Activated gamma-delta T cell treated with Interleukin-2 at 50 U/mL for 16 hours (primary cell): ENCODE results near the gene ZAR1.
"Not testable (repeated sequence)": the region's sequence is repeated elsewhere in the genome, so short reads cannot be mapped to it uniquely, and the experiment has no call there.

Source experiments
- DNase-seq: peaks from one replicate; pipeline ENCODE4 v3.0.0-alpha.2; 2020

The ZAR1 gene, protein sequence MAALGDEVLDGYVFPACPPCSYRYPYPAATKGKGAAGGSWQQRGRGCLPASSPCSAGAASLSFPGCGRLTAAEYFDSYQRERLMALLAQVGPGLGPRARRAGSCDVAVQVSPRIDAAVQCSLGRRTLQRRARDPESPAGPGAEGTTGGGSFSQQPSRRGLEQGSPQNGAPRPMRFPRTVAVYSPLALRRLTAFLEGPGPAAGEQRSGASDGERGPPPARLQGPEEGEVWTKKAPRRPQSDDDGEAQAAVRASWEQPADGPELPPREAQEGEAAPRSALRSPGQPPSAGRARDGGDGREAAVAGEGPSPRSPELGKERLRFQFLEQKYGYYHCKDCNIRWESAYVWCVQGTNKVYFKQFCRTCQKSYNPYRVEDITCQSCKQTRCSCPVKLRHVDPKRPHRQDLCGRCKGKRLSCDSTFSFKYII

DNA sequence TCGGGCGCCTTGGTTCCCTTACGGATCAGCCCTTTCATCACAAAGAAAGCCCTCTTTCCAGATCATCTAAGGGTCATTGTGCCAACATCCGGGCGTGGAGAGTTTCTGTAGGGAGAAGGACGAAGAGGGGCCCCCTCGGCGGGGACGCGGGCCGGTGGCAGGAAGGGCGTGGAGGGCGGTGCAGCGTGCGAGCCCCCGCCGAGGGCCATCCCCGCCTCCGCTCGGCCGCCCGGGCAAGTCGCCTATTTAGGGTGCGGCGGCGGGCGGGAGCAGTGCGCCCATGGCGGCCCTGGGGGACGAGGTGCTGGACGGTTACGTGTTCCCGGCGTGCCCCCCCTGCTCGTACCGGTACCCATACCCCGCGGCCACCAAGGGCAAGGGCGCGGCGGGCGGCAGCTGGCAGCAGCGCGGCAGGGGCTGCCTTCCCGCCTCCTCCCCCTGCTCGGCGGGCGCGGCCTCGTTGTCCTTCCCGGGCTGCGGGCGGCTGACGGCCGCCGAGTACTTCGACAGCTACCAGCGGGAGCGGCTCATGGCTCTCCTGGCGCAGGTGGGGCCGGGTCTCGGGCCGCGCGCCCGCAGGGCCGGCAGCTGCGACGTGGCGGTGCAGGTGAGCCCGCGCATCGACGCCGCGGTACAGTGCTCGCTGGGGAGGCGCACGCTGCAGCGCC, at the start of gene ZAR1:
TSS of gene ZAR1 (plus strand) at position 241 of the 668 bp plus-strand sequence. CDS start at position 281, 40 bp downstream.
- DNase-seq: peak; percentile 4

DNA sequence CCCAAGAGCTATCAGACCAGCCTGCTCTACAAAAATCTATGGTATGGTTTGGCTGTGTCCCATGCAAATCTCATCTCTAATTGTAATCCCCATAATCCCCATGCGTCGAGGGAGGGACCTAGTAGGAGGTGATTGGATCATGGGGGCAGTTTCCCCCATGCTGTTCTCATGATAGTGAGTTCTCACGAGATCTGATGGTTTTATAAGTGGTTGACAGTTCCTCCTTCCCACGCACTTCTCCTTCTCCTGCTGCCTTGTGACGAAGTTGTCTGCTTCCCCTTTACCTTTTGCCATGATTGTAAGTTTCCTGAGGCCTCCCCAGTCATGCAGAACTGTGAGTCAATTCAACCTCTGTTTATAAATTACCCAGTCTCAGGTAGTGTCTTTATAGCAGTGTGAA, 49.1 kb upstream of the ZAR1 start:
- DNase-seq: not testable (repeated sequence)

DNA sequence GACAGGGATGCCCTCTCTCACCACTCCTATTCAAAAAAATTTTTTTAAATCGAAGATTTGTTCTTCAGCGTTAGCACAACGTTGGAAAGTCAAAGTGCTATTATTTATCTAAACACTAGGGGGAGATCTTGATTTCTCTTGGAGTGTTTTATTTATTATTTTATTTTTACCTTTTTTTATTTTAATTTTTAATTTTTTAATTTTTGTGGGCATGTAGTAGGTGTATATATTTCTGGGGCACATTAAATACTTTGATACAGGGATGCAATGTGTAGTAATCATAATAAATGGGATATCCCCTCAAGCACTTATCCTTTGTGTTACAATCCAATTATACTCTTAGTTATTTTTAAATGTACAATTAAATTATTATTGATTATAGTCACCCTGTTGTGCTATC, 44.3 kb upstream of the ZAR1 start:
- no peak for DNase-seq

DNA sequence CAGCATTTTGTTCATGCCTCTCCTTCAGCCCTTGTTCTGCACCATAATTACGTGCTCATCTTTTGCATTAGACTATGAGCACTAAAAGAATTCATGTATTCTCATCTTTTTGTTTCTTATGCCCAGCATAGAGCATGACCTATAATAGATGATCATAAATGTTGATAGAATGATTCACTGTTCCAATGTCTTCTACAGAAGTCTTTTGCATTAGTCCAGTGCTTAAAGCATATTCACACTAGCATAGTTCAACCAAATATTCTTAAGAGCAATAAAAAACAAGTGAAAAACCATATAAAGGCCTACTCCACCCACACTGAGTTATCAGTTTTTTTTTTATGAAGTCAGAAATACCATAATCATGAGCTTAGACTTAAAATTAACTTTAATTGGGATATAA, 43.4 kb upstream of the ZAR1 start:
- no peak for DNase-seq

DNA sequence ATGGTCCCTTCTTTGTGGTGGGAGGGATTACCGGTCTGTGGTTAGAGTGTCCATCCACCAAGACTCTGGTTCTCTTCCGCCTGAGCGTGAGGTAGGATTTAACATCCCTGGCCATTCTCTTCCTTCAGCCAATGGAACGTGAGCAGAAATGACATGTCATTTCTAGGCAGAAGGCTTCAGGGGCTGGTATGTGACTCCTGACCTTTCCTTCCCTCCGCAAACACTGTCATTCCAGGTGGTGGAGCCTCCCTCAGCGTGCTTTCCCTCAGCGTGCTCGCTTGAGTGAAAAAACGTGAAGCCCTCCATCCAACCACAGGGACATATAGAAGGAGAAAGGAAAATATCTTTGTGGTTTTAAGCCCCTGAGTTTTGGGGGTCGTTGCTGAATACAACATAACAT, 40.9 kb upstream of the ZAR1 start:
- DNase-seq: no peak

DNA sequence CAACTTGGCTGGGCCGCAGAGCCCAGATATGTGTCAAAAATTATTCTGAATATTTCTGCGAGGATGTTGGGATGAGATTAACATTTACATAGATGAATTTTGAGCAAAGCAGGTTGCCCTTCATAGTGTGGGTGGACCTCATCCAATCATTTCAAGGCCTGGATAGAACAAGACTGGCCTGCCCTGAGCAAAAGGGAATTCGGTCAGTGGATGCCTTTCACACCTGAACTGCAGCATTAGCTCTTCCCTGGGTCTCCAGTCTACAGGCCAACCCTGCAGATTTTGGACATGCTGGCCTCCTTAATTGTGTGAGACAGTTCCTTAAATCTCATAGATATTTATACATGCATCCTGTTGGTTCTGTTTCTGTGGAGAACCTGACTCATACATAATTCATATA, 39.3 kb upstream of the ZAR1 start:
- DNase-seq: no peak

DNA sequence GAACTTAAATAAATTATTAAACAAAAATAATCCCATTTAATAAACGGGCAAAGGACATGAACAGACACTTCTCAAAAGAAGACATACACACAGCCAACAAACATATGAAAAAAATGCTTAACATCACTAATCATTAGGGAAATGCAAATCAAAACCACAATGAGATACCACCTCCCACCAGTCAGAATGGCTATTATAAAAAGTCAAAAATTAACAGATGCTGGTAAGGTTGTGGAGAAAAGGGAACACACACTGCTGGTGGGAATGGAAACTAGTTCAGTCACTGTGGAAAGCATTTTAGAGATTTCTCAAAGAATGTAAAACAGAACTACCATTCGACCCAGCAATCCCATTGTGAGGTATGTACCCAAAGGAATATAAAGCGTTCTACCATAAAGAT, 38.4 kb upstream of the ZAR1 start:
- not testable (repeated sequence) for DNase-seq

DNA sequence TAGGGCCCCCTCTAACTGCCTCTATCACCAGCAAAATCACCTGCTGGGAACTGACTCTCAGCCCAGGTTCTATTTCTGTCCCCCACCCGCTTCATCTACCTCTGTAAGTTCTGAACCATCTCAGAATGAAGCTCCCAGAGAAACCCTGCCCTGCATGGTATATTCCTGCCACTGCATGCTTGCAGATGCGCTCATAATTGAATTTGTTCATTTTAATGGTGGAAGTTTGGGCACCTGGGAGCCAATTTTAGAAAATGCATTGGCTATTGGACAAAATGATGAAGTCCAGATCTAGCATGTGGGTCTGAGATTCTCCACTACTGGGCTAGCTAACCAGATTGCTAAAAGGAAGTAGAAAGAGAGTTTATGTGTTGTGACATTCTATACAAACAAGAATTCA, 35.5 kb upstream of the ZAR1 start:
- no peak for DNase-seq

DNA sequence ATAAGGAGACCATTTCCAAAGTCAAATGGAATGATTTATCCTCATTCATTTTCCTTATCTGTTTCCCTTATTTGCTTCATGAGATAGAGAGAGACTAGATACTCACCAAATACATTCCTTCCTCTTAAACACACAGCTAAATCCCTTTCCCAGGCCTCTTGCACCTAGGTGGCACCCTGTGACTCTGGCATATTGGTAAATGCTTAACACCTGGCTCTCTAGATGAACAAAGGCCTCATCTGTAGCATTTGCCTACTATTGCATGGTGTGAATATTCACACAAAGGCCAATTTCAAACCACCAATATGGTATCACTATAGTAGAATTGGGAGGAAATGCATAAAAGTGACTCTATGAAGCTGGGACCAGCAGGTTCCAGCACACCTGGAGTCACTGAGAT, 29.1 kb upstream of the ZAR1 start:
- DNase-seq: no peak

DNA sequence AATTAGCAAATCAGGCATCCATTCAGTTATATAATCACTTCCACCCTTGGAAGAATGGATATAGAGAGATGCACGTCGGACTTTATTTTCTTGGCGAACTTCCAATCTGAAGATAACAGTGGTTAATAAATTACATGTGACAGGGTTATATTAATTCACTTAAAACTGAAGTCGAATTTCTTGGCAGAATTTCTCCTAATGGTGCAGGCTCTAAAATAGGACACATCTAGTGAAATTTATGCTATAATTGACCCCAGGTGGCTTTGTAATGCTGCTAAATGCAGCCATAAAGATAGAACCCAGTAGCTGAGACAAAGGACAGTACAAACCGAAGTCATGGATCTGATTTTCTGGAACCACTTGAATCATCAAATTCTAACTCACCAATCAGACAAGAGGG, 27.7 kb upstream of the ZAR1 start:
- DNase-seq: no peak

DNA sequence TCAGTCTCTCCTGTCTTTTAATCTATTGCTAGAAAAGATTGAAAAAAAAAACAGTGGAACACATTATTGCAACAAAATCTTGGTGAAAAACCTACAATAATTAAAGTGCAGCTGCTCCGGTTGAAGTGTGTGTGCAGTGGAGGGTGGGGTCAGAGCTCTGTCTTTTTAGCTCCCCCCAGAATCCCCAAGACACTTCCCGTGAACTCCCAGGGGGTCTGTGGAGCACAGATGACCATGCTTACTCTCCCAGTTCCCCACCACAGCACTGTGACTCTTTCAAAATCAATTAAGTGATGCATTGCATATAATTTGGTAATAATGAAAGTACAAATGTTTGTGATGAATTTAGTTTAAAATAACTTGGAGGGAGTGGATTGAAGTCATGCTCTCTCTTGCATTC, 22.6 kb upstream of the ZAR1 start:
- no peak for DNase-seq

DNA sequence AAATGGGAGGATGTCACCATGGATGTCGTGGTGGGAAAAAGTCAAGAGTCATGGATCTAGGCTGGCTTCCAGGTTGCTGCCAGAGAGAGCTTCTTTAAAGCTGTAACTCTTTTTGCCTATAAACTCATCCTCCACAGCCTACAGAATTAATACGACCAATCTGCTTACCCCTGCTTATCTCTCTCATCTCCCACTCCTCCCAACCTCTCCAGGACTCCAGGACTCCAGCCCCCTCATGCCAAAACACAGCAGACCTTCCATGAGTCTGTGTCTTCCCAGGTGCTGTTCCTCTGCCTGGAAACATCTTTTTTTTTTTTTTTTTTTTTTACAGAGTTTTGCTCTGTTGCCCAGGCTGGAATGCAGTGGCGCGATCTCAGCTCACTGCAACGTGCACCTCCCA, 22.2 kb upstream of the ZAR1 start:
- no peak for DNase-seq

DNA sequence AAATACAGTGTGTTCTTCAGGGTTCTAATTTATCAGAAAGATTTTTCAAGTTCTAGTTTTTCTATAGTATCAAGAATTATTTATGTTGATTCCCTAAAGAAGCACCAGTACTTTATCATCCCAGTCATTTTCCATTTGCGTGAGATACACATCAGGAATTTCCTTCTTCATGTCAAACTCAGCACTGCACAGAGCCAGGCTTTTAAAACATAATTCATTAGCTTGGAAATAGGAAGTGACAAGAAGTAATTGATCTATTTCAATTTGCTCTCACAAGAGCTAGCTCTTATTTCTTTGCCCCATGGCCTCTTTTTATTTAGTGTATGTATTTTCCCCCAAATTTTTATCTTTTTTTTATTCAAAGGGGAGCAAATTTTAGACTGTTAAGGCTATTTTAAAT, 19.9 kb upstream of the ZAR1 start:
- DNase-seq: no peak

DNA sequence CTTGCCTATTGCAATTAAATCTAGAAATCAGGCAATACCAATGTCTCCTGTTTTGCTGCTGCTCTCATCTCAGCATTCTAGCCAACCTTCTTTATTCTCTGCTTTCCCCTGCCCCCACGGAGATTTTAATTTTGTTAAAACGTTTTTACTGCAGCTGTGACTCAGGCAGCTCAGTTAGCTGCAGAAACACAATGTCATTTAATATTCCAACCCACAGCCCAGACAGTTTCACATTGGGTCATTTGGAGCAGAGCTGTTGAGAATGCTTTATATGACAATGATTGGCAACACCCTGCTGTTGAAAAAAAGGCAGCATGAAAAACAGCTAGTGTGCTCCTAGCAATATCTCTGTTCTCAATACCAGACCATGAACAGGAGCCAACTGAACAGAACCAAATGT, 19.5 kb upstream of the ZAR1 start:
- no peak for DNase-seq

DNA sequence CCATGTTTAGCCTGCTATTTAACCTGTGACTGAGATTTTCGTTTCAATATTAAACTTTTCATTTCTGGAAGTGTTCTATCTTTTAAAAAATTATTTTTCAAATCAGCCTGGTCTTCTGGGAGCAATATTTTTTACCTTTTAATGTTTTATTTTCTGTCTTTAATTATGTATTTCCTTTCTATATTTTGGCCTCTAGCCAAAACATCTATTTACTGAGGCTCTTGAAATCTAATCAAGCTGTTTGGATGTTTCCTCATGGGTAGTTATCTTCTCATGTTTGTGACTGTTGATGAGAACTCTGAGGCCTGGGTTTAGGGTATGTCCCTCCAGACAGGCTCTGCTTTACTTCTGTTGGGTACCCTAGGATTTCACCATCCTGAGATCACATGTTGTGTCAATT, 17.3 kb upstream of the ZAR1 start:
- no peak for DNase-seq

DNA sequence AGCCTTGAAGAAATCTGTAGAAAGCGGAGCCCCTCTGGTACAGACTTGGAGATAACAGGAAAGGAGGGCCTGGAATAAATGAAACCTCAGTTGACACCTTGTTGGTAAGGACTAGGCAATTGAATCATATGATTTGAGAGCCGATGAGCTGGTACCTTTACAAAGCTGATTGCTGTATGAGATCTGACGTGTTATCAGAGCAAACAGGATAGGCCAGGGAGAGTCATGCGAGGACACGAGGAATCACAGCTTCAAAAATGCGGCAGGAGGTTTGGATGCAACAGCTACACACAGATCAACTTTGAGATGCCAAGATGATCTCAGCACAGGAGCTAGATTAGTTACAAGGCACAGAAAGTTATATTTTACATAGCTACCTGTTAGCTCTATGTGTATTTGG, 14.3 kb upstream of the ZAR1 start:
- DNase-seq: no peak

DNA sequence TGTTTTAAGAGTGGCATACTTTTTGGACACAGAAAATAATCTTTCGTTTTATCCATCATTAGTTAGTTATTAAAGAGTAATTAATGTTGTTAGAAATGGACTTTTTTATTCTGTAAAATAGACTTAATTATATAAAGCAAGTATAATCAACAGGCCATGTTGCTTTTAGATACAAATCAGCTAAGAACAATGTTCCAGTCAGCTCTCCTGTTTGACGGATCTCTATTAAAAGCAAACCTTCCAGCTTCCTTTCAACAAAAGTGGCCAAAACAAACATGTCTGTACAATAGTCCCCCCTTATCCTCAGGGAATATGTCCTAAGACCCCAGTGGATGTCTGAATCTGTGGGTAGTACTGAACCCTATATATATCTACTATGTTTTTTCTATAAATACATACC, 11.8 kb upstream of the ZAR1 start:
- DNase-seq: no peak

DNA sequence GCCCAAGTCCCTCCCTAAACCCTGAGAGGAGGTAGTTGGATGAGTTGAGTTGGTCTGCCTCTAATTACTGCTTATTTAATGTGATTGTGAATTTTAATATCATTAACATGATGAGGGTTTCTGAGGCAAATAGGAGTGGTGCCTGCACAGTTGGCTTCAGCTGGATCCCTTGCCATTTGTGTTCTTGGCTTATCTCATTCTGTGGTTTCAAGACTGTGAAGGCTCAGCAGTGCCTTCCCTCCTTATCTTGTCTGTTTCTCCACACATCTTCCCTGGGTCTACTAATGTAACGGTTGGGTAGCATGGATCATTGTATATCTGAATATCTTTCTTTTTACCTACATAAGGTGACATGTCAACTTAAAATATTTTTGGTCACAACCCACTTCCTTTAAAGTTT, 8.5 kb upstream of the ZAR1 start:
- no peak for DNase-seq

DNA sequence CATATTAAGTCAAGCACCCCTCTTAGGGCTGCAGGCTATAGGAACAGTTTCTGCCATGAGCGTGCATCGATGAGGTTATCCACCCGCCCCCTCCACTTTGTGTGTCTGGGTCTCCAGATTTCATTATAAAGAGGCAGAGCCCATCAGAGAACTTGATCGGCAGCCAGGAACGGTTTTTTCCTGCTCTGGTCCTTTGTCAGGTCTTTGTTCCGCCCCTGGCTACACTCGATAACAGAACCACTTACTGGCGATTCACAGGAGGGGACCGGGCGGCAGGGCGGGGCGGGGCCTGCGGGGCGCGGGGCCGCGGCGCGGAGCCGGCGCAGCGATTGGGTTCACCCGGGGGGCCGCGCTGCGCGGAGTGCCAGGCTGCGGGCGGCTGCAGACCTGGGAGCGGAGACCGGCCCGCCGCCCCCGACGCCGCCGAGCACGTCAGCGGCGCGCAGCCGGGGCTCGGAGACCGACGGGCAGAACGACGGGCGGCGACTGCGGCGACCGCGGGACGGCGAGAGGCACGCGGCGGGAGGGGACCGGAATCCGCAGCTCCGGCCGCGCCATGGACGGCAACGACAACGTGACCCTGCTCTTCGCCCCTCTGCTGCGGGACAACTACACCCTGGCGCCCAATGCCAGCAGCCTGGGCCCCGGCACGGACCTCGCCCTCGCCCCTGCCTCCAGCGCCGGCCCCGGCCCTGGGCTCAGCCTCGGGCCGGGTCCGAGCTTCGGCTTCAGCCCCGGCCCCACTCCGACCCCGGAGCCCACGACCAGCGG, 6.9 kb upstream of the ZAR1 start, which contains the start of gene SLC10A4:
TSS of gene SLC10A4 (plus strand) at position 338 of the 771 bp plus-strand sequence. CDS start at position 557, 219 bp downstream.
- peak; percentile 3 for DNase-seq

DNA sequence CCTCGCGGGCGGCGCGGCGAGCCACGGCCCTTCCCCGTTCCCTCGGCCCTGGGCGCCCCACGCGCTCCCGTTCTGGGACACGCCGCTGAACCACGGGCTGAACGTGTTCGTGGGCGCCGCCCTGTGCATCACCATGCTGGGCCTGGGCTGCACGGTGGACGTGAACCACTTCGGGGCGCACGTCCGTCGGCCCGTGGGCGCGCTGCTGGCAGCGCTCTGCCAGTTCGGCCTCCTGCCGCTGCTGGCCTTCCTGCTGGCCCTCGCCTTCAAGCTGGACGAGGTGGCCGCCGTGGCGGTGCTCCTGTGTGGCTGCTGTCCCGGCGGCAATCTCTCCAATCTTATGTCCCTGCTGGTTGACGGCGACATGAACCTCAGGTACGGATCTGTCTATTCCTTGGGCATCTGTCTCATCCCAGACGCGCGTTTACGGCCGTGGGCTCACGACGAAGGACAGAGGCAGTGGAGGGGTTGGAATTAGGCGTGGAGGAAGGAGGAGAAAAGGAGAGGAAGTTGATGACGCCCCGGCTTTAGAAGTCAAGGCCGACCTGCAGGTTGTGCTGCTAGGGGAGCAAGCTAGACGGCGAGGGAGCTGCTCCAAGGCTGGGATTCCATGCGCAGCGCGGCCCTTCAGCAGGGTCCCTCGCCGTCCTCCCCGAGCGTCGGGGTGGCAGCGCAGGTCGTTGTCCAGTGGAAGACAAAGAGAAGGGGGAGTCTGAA, 6.1 kb upstream of the ZAR1 start:
- DNase-seq: no peak

DNA sequence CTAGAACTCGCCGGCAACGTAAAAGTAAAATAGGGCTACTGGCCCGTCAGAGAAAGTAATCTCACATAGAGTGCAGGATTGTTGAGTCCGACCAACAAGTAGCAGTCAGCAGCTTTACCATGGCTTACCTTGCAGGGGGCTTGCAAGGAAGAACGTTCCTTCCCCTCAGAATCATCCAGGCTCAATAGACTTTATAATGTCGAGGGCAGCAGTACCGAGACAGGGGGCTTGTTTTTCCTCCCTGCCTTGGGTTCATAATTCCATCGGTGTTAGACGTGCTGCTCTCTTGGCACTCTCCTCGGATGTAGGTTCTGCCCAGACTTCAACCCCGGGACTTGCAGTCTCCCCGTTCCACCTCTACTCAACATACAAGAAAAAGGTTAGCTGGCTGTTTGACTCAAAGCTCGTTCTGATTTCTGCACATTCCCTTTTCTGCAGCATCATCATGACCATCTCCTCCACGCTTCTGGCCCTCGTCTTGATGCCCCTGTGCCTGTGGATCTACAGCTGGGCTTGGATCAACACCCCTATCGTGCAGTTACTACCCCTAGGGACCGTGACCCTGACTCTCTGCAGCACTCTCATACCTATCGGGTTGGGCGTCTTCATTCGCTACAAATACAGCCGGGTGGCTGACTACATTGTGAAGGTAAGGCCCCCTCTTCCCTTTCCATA, 5.4 kb upstream of the ZAR1 start:
- no peak for DNase-seq

DNA sequence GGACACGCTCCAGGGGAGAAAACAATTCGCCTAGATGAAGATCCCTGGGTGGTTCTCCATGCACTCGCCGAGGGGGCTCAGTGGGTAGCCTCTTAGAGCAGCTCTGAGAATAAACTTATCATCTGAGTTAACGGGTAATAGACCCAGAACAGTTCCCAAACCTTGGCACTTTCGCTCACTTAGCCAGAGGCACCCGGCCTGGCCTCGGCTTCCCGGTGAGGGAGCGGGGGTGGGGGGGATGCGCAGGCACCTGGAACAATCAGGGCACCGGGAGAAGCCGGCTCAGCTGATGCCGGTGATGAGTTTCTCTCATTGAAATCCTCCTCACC, 405 bp upstream of the ZAR1 start:
- no peak for DNase-seq
